Regular cardiac myocyte (primary cell): Measurements from ENCODE around the gene CCDC150. TPM values are rescaled to one million over a fixed set of nuclear protein-coding genes. Genes with fewer than 3 reads are reported as not detected.

Experiments used
- total RNA-seq: library from RNA; depleted of rRNA; stranded (reverse); fragments of >200 nt; gene quantifications from 2 replicates; pipeline ENCODE4 v1.2.3, GENCODE V29; 2014

The CCDC150 gene
- 3.9 and 6.7 TPM in 2 replicates for total RNA-seq

GRCh38 chr2:196639180-196640030 lies at the start of gene CCDC150:
Gene CCDC150 (plus strand): TSS chr2:196639715. CDS start chr2:196639767, 52 bp downstream.

DNA sequence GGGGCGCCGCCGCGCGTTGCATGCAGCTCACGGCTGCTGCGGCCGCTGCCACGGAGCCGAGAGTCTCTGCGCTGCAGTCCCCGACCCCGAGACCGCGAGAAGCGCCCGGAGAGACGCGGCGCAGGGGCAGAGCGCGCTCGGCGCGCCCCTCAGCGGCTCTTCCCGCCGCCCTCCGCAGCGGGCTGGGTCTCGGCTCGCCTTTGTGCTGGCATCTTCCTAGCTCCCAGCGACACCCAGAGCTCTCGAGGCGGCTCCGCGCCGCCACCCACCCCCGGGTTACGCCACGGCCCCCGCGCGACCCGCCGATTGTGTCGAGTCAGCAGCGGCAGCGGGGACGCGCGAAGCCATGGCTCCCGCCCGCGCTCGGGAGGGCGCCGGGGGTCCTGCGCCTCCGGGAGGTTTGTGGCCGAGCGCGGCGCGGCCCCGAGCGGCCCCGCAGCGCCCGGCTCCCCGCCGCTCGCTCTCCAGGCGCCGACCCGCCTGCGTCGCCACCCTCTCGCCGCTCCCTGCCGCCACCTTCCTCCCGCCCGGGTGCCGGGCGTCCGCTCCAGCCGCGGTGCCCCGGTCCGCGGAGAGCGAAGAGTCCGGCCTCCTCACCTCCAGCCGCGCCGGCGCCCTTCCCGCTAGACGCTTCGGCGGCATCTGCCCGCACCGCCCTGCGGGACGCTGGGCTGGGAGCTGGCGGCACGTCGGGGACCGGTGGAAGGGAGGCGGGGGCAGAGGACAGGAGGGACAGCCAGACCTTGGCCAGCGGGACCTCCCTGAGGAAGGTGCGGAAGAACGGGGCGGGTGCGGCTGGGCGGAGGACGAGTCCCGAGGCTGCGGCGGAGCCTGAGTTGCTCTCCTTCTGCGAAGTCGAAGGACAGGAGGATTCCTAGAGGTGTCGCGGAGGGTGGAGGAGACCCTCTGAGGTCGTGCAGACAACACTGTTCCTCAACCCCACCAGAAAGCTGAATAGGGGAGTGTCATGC lies 46.3 kb upstream of the CCDC150 start, which contains the start of gene HECW2:
TSS of gene HECW2 (minus strand) at position 644 of the 971 bp plus-strand sequence.

Other genes starting within 250 kb of the CCDC150 start
- gene HECW2, start 46.2 kb upstream of the CCDC150 start, total RNA-seq, result 6.1 and 30.4 TPM in 2 replicates
- gene GTF3C3, start 160.0 kb downstream of the CCDC150 start, total RNA-seq, result 42.0 and 45.9 TPM in 2 replicates
- under 0.01 TPM in 1 of 2 replicates, not detected in the other for gene C2orf66, start 169.6 kb downstream of the CCDC150 start, total RNA-seq